Astrocyte of the spinal cord (primary cell): ENCODE data around the gene MAT1A.

ENCODE experiments used
- DNase-seq: peaks from one replicate; pipeline ENCODE4 v3.0.0; 2011; ENCODE audit warnings: low read depth, low spot score
- H3K4me3 ChIP-seq: 2 replicates; pipeline ENCODE4 v1.5.1; 2011; ENCODE audit warnings: low read depth, mild to moderate bottlenecking, low read length, moderate library complexity
- in situ Hi-C: cut with HindIII; loops from 2 replicates; pipeline ENCODE4 v1.10.0; 2017; ENCODE audit warnings: low sequenced_read_pairs
- TF ChIP-seq, protein P1 (sequence below): IDR thresholded peaks from 2 replicates; pipeline ENCODE4 v1.5.1; 2012; ENCODE audit warnings: low read depth, mild to moderate bottlenecking, low read length, inconsistent platforms

MAT1A gene

DNA sequence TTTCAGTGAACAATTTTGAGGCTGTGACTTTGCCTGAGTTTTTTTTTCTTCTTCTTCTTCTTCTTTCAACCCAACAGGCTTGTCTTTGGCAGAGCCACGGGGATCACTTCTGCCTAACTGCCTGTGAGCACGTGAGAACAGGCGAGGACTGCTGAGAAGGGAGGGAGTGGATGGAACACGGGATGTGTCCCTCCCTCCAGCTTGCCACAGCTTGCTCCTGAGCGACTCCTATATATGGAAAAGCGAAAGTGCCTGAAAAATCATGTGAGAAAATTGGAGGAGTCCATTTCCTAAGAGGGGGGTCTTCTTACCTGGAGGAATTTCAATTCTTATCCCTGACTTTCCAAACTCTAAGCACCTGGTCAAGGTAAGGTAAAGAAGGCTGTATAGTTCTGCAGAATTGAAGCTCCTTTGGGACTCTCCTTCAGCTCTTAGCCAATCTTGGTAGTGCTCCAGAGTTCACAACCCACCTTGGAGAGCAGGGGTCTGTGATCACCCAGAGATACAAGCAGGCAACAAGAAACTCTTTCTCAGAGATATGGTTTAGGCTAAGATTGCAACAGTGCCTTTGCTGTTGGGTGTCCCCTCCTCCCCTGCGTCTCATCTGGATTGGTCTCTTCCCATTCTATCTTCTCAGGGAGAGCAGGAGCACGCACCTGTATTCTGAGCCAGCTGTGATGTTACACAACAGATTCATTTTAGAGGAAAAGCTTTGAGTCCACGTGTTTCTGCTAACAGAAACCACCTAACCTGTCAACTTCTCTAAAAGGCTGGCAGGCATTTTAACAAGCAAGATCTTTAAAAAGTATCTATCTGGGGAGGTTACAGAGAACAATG is at the start of gene MAT1A:
Gene MAT1A, minus strand, starts transcription at position 208 of the 837 bp plus-strand sequence. CDS start 235 bp downstream, outside the sequence.
- in situ Hi-C loops: no loop called here
- no peak for DNase-seq
- no peak within 1 kb of the TSS for H3K4me3 ChIP-seq
- TF ChIP-seq, protein P1, sequence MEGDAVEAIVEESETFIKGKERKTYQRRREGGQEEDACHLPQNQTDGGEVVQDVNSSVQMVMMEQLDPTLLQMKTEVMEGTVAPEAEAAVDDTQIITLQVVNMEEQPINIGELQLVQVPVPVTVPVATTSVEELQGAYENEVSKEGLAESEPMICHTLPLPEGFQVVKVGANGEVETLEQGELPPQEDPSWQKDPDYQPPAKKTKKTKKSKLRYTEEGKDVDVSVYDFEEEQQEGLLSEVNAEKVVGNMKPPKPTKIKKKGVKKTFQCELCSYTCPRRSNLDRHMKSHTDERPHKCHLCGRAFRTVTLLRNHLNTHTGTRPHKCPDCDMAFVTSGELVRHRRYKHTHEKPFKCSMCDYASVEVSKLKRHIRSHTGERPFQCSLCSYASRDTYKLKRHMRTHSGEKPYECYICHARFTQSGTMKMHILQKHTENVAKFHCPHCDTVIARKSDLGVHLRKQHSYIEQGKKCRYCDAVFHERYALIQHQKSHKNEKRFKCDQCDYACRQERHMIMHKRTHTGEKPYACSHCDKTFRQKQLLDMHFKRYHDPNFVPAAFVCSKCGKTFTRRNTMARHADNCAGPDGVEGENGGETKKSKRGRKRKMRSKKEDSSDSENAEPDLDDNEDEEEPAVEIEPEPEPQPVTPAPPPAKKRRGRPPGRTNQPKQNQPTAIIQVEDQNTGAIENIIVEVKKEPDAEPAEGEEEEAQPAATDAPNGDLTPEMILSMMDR: no peak

DNA sequence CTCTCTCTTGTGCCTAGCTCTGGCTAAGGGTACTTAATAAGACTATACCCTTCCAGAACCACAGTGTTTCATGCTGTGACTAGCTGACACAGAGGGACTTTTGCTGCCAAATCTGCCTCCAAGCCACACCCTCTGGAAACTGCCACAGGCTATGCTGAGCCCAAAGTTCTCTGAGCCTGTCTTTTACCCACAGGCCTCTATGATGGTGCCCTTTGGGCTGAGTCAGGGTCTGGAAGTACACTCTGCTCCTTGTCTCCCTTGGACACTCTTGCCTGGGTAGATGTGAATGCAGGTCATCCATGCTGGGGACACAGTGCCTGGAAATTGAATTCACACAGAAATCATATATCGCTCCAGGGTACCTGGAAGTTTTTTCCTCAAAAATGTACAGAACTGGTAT is 44.5 kb upstream of the MAT1A start:
- TF ChIP-seq, protein P1: no peak

DNA sequence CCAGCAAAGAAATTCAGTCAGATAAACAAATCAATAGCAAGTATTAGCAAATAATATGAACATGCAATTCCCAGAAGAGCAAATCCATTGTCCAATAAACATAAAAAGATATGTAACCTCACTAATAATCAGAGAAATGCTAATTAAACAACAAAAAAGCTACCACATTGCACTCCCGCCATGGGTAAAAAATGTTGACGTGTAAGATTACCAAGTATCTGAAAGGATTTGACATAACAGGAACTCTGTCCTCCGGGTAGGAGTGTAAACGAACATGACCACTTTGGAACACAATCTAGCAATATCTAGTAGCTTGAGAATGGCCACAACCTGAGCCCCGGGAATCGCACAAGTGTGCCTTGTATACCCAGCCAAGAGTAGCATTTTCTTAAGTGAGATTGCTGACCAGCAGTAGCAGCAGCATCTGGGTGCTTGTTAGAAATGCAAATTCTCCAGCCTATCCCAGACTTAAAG is 35.5 kb upstream of the MAT1A start:
- TF ChIP-seq, protein P1: no peak
- in situ Hi-C loops: no loop called here

More for the DNA sequence above, 44.5 kb upstream of the MAT1A start:
- in situ Hi-C loops: no loop called here
- no peak overlapping the region for H3K4me3 ChIP-seq
- DNase-seq: no peak

DNA sequence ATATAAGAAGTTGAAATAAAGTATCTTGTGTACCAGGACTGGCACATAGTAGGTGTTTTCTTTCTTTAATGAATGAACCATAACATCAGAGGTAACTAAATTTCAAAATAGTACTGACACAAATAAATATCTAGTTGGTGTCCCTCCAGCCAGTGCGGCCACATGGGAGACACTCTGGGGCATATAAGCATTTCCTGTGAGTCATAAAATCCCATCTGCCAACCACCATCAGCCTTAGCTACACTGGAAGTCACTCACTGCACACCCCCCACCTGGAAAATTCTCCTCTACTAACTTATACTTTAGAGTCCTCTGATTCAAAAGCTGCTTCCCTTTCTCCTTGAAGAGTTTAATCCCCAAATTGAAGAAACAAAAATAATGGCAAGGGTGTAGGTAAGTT is 34.6 kb upstream of the MAT1A start:
- DNase-seq: peak; percentile 14
- in situ Hi-C loops: no loop called here
- TF ChIP-seq, protein P1: no peak
- no peak overlapping the region for H3K4me3 ChIP-seq

More for the DNA sequence above, 35.5 kb upstream of the MAT1A start:
- DNase-seq: no peak
- no peak overlapping the region for H3K4me3 ChIP-seq

DNA sequence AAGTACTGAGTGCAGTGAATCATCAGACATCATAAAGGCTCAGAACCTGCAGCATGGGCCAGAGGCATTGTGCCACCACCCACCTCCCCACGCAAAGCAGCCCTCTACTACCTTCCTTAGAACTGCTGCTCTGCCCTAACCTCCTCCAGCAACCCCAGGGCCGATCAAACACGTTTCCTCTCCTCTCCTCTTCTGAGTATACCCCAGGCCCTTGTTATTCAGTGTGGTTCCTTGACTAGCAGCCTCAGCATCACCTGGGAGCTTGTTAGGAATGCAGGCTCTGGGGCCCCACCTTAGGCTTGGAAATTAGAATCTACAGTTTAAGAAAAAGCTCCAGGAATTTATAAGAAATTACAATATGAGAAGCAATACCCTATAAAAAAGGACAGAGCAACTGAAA is 33.9 kb upstream of the MAT1A start:
- DNase-seq: no peak
- H3K4me3 ChIP-seq: no peak overlapping the region
- TF ChIP-seq, protein P1: no peak
- in situ Hi-C loops: no loop called here

DNA sequence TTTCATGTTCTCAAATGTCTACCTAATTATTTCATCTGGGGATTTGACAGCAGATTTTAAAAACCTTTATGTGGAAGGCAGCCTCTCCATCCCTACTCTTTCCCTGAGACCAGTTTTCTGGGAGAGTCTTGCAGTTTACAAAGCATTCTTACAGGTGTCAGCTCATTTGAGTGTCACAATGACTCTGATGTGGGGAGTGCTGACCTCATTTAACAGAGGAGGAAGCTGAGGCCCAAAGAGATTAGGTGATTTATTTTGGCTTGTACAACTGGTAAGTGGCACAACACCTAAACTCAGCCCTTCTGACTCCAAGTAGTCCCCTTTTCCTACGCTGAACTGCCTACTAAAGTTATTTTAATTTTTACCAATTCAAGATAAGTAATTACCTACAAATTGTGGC is 33.3 kb upstream of the MAT1A start:
- TF ChIP-seq, protein P1: no peak
- no peak for DNase-seq
- no peak overlapping the region for H3K4me3 ChIP-seq
- in situ Hi-C loops: no loop called here
